H9 (cell line): ENCODE measurements around the gene TULP3. TPM values are rescaled to one million over a fixed set of nuclear protein-coding genes. Genes with fewer than 3 reads are reported as not detected.

Source experiments
- DNase-seq: peaks from one replicate; pipeline ENCODE4 v3.0.0-alpha.2; 2017
- H2AFZ ChIP-seq: one replicate; pipeline ENCODE4 v1.6.1; 2013; ENCODE audit warnings: mild to moderate bottlenecking, low read length, control low read depth, moderate library complexity
- H2AK5ac ChIP-seq: 2 replicates; pipeline ENCODE4 v1.6.1; 2013; ENCODE audit warnings: low read length, control low read depth, mixed read lengths; ENCODE audit not compliant: insufficient read length
- H2BK120ac ChIP-seq: one replicate; pipeline ENCODE4 v1.6.1; 2013; ENCODE audit warnings: low read depth, mild to moderate bottlenecking, low read length, control low read depth, inconsistent platforms; ENCODE audit not compliant: poor library complexity, severe bottlenecking
- H2BK12ac ChIP-seq: 2 replicates; pipeline ENCODE4 v1.6.1; 2013; ENCODE audit warnings: low read length, control low read depth, mixed read lengths, low read depth; ENCODE audit not compliant: insufficient read length
- H2BK15ac ChIP-seq: 2 replicates; pipeline ENCODE4 v1.6.1; 2013; ENCODE audit warnings: low read depth, low read length, control low read depth
- H2BK20ac ChIP-seq: one replicate; pipeline ENCODE4 v1.6.1; 2013; ENCODE audit warnings: low read depth, mild to moderate bottlenecking, low read length, control low read depth, inconsistent platforms; ENCODE audit not compliant: poor library complexity, severe bottlenecking
- H2BK5ac ChIP-seq: 2 replicates; pipeline ENCODE4 v1.6.1; 2013; ENCODE audit warnings: low read length, control low read depth, mixed read lengths; ENCODE audit not compliant: insufficient read length
- H3K14ac ChIP-seq: 2 replicates; pipeline ENCODE4 v1.6.1; 2013; ENCODE audit warnings: low read length, control low read depth; ENCODE audit not compliant: insufficient read depth
- H3K18ac ChIP-seq: 2 replicates; pipeline ENCODE4 v1.6.1; 2013; ENCODE audit warnings: low read depth, mild to moderate bottlenecking, mixed read lengths, low read length, control low read depth; ENCODE audit not compliant: insufficient read length
- H3K23ac ChIP-seq: 2 replicates; pipeline ENCODE4 v1.6.1; 2013; ENCODE audit warnings: low read length, control low read depth, mixed read lengths, low read depth; ENCODE audit not compliant: insufficient read length
- H3K23me2 ChIP-seq: 2 replicates; pipeline ENCODE4 v1.6.1; 2013; ENCODE audit warnings: low read depth, mild to moderate bottlenecking, mixed read lengths, low read length, control low read depth; ENCODE audit not compliant: insufficient read length, poor library complexity, severe bottlenecking
- H3K27ac ChIP-seq: 2 replicates; pipeline ENCODE4 v1.5.1; 2013; ENCODE audit warnings: low read length, control low read depth, mixed read lengths, low read depth; ENCODE audit not compliant: insufficient read length
- H3K27me3 ChIP-seq: 2 replicates; pipeline ENCODE4 v1.6.1; 2013; ENCODE audit warnings: low read length, control low read depth, inconsistent platforms; ENCODE audit not compliant: insufficient read depth
- H3K4ac ChIP-seq: 2 replicates; pipeline ENCODE4 v1.6.1; 2013; ENCODE audit warnings: low read depth, mild to moderate bottlenecking, control low read depth, inconsistent platforms, low read length, moderate library complexity
- H3K4me1 ChIP-seq: 2 replicates; pipeline ENCODE4 v1.6.1; 2013; ENCODE audit warnings: low read length, control low read depth, inconsistent platforms; ENCODE audit not compliant: insufficient read depth
- H3K4me2 ChIP-seq: 2 replicates; pipeline ENCODE4 v1.6.1; 2013; ENCODE audit warnings: low read length, control low read depth, mixed read lengths; ENCODE audit not compliant: insufficient read length, insufficient read depth
- H3K56ac ChIP-seq: 2 replicates; pipeline ENCODE4 v1.6.1; 2013; ENCODE audit warnings: low read depth, mild to moderate bottlenecking, mixed read lengths, low read length, control low read depth; ENCODE audit not compliant: insufficient read length
- H3K79me1 ChIP-seq: 2 replicates; pipeline ENCODE4 v1.6.1; 2013; ENCODE audit warnings: low read depth, mild to moderate bottlenecking, moderate library complexity, low read length, control low read depth, inconsistent platforms; ENCODE audit not compliant: insufficient read depth, poor library complexity, severe bottlenecking
- H3K79me2 ChIP-seq: 2 replicates; pipeline ENCODE4 v1.6.1; 2013; ENCODE audit warnings: low read length, control low read depth, inconsistent platforms; ENCODE audit not compliant: insufficient read depth
- H3K9ac ChIP-seq: 2 replicates; pipeline ENCODE4 v1.6.1; 2013; ENCODE audit warnings: low read length, control low read depth, mixed read lengths; ENCODE audit not compliant: insufficient read length; ENCODE audit errors: extremely low read depth
- H3K9me3 ChIP-seq: one replicate; pipeline ENCODE4 v1.6.1; 2013; ENCODE audit warnings: low read depth, low read length, inconsistent platforms; ENCODE audit not compliant: control insufficient read depth
- H3T11ph ChIP-seq: one replicate; pipeline ENCODE4 v1.6.1; 2013; ENCODE audit warnings: mild to moderate bottlenecking, low read length, control low read depth, inconsistent platforms
- H4K20me1 ChIP-seq: one replicate; pipeline ENCODE4 v1.6.1; 2013; ENCODE audit not compliant: control insufficient read depth, insufficient read length, insufficient read depth
- H4K5ac ChIP-seq: 2 replicates; pipeline ENCODE4 v1.6.1; 2013; ENCODE audit warnings: low read depth, mild to moderate bottlenecking, mixed read lengths, low read length, control low read depth; ENCODE audit not compliant: insufficient read length
- H4K8ac ChIP-seq: replicated peaks from 2 replicates; pipeline ENCODE4 v1.6.1; 2013; ENCODE audit warnings: low read length, control low read depth, mixed read lengths, low read depth; ENCODE audit not compliant: insufficient read length
- H4K91ac ChIP-seq: 2 replicates; pipeline ENCODE4 v1.6.1; 2013; ENCODE audit warnings: low read depth, mild to moderate bottlenecking, moderate library complexity, mixed read lengths, low read length, control low read depth; ENCODE audit not compliant: insufficient read length
- H3K27ac Mint-ChIP-seq, 3 experiments: 2 replicates in 2 of 3; 3 replicates in 1 of 3; pipeline ENCODE4 v1.8.0; 2020 to 2021; ENCODE audit warnings: mixed read lengths in 3 of 3, mild to moderate bottlenecking in 1 of 3, moderate library complexity in 1 of 3
- H3K27me3 Mint-ChIP-seq: 2 replicates; pipeline ENCODE4 v1.8.0; 2021; ENCODE audit warnings: low read depth, mild to moderate bottlenecking, moderate library complexity, mixed read lengths
- H3K36me3 Mint-ChIP-seq, 3 experiments: 2 replicates in 2 of 3; 3 replicates in 1 of 3; pipeline ENCODE4 v1.8.0; 2020 to 2021; ENCODE audit warnings: low read depth in 3 of 3, mixed read lengths in 3 of 3; ENCODE audit not compliant: insufficient read depth in 1 of 3
- H3K4me1 Mint-ChIP-seq, 2 experiments: 2 replicates each; pipeline ENCODE4 v1.8.0; 2020; ENCODE audit warnings: mixed read lengths in 2 of 2
- H3K4me3 Mint-ChIP-seq, 2 experiments: 2 replicates in 1 of 2; 3 replicates in 1 of 2; pipeline ENCODE4 v1.8.0; 2020 to 2021; ENCODE audit warnings: mild to moderate bottlenecking in 2 of 2, mixed read lengths in 2 of 2, moderate library complexity in 1 of 2
- H3K9me3 Mint-ChIP-seq, 2 experiments: 2 replicates in 1 of 2; 3 replicates in 1 of 2; pipeline ENCODE4 v1.8.0; 2020; ENCODE audit warnings: mild to moderate bottlenecking in 2 of 2, mixed read lengths in 2 of 2, moderate library complexity in 1 of 2
- WGBS: extraction: QIAGEN DNeasy Blood & Tissue Kit; methylation state at CpG from one replicate; pipeline ENCODE4 v1.1.7; 2013; ENCODE audit warnings: missing lambda C conversion rate, low lambda C conversion rate, mixed read lengths; ENCODE audit not compliant: insufficient read length; ENCODE audit errors: extremely low coverage; 5-methylcytosine and 5-hydroxymethylcytosine counted together
- total RNA-seq: library from RNA; stranded (reverse); gene quantifications from 2 replicates; pipeline ENCODE4 v1.2.1, GENCODE V29; 2021
- TF ChIP-seq, protein P1 (sequence below): fragments of 200-600 bp; sonication (generic); conservative IDR thresholded peaks from 3 replicates; pipeline ENCODE4 v1.8.0; 2021; ENCODE audit warnings: antibody characterized with exemption, mild to moderate bottlenecking

TULP3 gene
- total RNA-seq, 1 experiment from 2014 or later, result 22.3 TPM

- Histone ChIP-seq H2BK12ac (no peak overlapping the region), H3K4me1 (no peaks in the 10 kb centered on the region), H3K14ac (no peak overlapping the region), H3K9me3 (no peaks in the 10 kb centered on the region), H3K18ac (no peak overlapping the region), H3K79me2 (no peaks in the 10 kb centered on the region; the same call in 1 of the 2 replicates), H2BK120ac (no peak overlapping the region), H4K91ac (no peak overlapping the region), H3K27ac (no peak overlapping the region), H3K4ac (no peak overlapping the region), H3K9ac (no peak overlapping the region), H4K8ac (no peak overlapping the region), H4K5ac (no peak overlapping the region), H2BK15ac (no peak overlapping the region), H3K27me3 (no peaks in the 10 kb centered on the region), H3K56ac (no peak overlapping the region), H2BK20ac (no peak overlapping the region), H2BK5ac (no peak overlapping the region), H3K23me2 (peaks cover 5% of the 10 kb centered on the region), H2AK5ac (no peak overlapping the region), H3K23ac (no peak overlapping the region), H3T11ph (no peak overlapping the region), H4K20me1 (peaks cover 3% of the 10 kb centered on the region), H2AFZ (no peak overlapping the region), H3K79me1 (no peaks in the 10 kb centered on the region), H3K4me2 (no peak overlapping the region)
- no CpG with 5 or more reads among the region's 10 CpGs for WGBS
- H3K4me1 Mint-ChIP-seq, result peaks cover 18 to 19% of the 10 kb centered on the region in 2 experiments
- H3K36me3 Mint-ChIP-seq, result peaks cover 13 to 35% (median 28%) of the 10 kb centered on the region in 3 experiments
- H3K27me3 Mint-ChIP-seq, result 0 out of 2 replicates have a peak, but pooled peaks cover 3% of the 10 kb centered on the region
- H3K4me3 Mint-ChIP-seq, result no peak overlapping the region
- TF ChIP-seq, protein P1, sequence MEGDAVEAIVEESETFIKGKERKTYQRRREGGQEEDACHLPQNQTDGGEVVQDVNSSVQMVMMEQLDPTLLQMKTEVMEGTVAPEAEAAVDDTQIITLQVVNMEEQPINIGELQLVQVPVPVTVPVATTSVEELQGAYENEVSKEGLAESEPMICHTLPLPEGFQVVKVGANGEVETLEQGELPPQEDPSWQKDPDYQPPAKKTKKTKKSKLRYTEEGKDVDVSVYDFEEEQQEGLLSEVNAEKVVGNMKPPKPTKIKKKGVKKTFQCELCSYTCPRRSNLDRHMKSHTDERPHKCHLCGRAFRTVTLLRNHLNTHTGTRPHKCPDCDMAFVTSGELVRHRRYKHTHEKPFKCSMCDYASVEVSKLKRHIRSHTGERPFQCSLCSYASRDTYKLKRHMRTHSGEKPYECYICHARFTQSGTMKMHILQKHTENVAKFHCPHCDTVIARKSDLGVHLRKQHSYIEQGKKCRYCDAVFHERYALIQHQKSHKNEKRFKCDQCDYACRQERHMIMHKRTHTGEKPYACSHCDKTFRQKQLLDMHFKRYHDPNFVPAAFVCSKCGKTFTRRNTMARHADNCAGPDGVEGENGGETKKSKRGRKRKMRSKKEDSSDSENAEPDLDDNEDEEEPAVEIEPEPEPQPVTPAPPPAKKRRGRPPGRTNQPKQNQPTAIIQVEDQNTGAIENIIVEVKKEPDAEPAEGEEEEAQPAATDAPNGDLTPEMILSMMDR, result no peak
- no peak for DNase-seq
- H3K9me3 Mint-ChIP-seq, result no peaks in the 10 kb centered on the region
- H3K27ac Mint-ChIP-seq, result no peak overlapping the region
Measured at GRCh38 chr12:2886768-2887450, 3.8 kb upstream of the TULP3 start.
